Transverse colon (tissue), 4 donors: ENCODE data around the gene PIEZO1. TPM values are rescaled to one million over a fixed set of nuclear protein-coding genes. Genes with fewer than 3 reads are reported as not detected.
A peak's percentile ranks its signal among the peaks of the same experiment; 100 is the strongest.

ENCODE experiments used
- DNase-seq: peaks from one replicate; pipeline ENCODE4 v3.0.0-alpha.2; 2019
- H3K27ac ChIP-seq, 4 donors: fragments of 200-600 bp; sonication (generic); 2 replicates each; pipeline ENCODE4 v1.5.1; 2016 to 2018; ENCODE audit warnings: inconsistent platforms in 4 of 4
- H3K27me3 ChIP-seq: fragments of 200-600 bp; sonication (generic); 2 replicates; pipeline ENCODE4 v1.5.1; 2017; ENCODE audit warnings: inconsistent platforms
- H3K36me3 ChIP-seq, 4 donors: fragments of 200-600 bp; sonication (generic); 2 replicates each; pipeline ENCODE4 v1.5.1; 2017 to 2019; ENCODE audit warnings: inconsistent platforms in 4 of 4
- H3K4me1 ChIP-seq, 4 donors: fragments of 200-600 bp; sonication (generic); 2 replicates each; pipeline ENCODE4 v1.5.1; 2017 to 2020; ENCODE audit warnings: inconsistent platforms in 4 of 4
- H3K4me3 ChIP-seq, 4 donors: fragments of 200-600 bp; sonication (generic); 1 replicate in 1 of 4; 2 replicates in 3 of 4; pipeline versions ENCODE4 v1.5.1 to v1.6.1; 2017 to 2019; ENCODE audit warnings: inconsistent platforms in 4 of 4
- H3K9me3 ChIP-seq, 2 donors: fragments of 200-600 bp; sonication (generic); 2 replicates each; pipeline ENCODE4 v1.5.1; 2017 to 2019; ENCODE audit warnings: inconsistent platforms in 2 of 2
- EP300 ChIP-seq: sonication (generic); formaldehyde crosslinking; IDR thresholded peaks from one replicate; pipeline ENCODE4 v1.6.1; 2017; ENCODE audit warnings: antibody characterized with exemption, low read depth
- POLR2A ChIP-seq: fragments of 450-650 bp; IDR thresholded peaks from one replicate; pipeline ENCODE4 v1.6.1; 2016; ENCODE audit warnings: antibody characterized with exemption, mild to moderate bottlenecking, moderate library complexity
- POLR2AphosphoS5 ChIP-seq, 3 donors: sonication (generic); formaldehyde crosslinking; IDR thresholded peaks; one replicate each; pipeline ENCODE4 v1.6.1; 2016; ENCODE audit warnings: antibody characterized with exemption in 3 of 3
- WGBS, 2 donors: methylation state at CpG; one replicate each; pipeline ENCODE4 v1.1.5; 2018; ENCODE audit warnings: low coverage in 1 of 2; 5-methylcytosine and 5-hydroxymethylcytosine counted together
- in situ Hi-C, 4 donors: fragments of 200-750 bp; cut with MboI; loops; one replicate each; pipeline versions ENCODE4 v1.15.0 to v1.15.1; 2017; ENCODE audit warnings: low sequenced_read_pairs in 3 of 4, low pct_ligation_motif_present in 1 of 4, low pct_unique_long_range_greater_than_20kb in 1 of 4
- intact Hi-C: fragments of 100-400 bp; cut with DNase I; formaldehyde crosslinking; loops from one replicate; pipeline ENCODE4 v1.15.1; 2023; ENCODE audit warnings: low total_unique reads
- total RNA-seq, 4 donors: library from RNA; depleted of rRNA; stranded (reverse); fragments of >200 nt; gene quantifications; one replicate each; pipeline ENCODE4 v1.1.0, GENCODE V29; 2016
- TF ChIP-seq, protein P1 (sequence below), 5 experiments: fragments of 200-600 bp in 3 of 5; fragments of 450-650 bp in 2 of 5; sonication (generic) in 3 of 5; IDR thresholded peaks; 1 replicate in 2 of 5; 2 replicates in 3 of 5; pipeline ENCODE4 v1.5.1; 2016 to 2017; ENCODE audit warnings: antibody characterized with exemption in 5 of 5, inconsistent platforms in 3 of 5, mild to moderate bottlenecking in 2 of 5, moderate library complexity in 1 of 5

PIEZO1 gene
- total RNA-seq, 4 donors from 2014 or later = 133 to 546 (median 179) TPM

GRCh38 chr16:88706229-88706964 lies 78.6 kb downstream of the PIEZO1 start, which contains the start of the genes CTU2 and RNF166:
CTU2 (plus strand) TSS chr16:88706503; CDS start chr16:88706531, 28 bp downstream.
RNF166 (minus strand) TSS chr16:88706408; CDS start chr16:88706325, 83 bp downstream.
- Histone ChIP-seq H3K4me1 (peaks cover 20 to 36% (median 28%) of the 10 kb centered on the region in 4 donors), H3K27ac (peak within 1 kb of the TSS; percentile 85 to 88 (median 86))

GRCh38 chr16:88705801-88706228 lies 79.2 kb downstream of the PIEZO1 start:
- TF ChIP-seq EP300 = no peak
- TF ChIP-seq, protein P1, sequence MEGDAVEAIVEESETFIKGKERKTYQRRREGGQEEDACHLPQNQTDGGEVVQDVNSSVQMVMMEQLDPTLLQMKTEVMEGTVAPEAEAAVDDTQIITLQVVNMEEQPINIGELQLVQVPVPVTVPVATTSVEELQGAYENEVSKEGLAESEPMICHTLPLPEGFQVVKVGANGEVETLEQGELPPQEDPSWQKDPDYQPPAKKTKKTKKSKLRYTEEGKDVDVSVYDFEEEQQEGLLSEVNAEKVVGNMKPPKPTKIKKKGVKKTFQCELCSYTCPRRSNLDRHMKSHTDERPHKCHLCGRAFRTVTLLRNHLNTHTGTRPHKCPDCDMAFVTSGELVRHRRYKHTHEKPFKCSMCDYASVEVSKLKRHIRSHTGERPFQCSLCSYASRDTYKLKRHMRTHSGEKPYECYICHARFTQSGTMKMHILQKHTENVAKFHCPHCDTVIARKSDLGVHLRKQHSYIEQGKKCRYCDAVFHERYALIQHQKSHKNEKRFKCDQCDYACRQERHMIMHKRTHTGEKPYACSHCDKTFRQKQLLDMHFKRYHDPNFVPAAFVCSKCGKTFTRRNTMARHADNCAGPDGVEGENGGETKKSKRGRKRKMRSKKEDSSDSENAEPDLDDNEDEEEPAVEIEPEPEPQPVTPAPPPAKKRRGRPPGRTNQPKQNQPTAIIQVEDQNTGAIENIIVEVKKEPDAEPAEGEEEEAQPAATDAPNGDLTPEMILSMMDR (IDR thresholded peaks at IDR 0.05) = no peak
- TF ChIP-seq POLR2AphosphoS5 (IDR thresholded peaks at IDR 0.05) = no peak
- TF ChIP-seq POLR2A = no peak
- WGBS, 2 donors = 1% methylated on average over 12 of the region's 57 CpGs; no CpG with 5 or more reads in 1 of the 2 donors
- Histone ChIP-seq H3K4me1 (peaks cover 20 to 36% (median 31%) of the 10 kb centered on the region in 4 donors), H3K27ac (peak overlapping the region; percentile 85 to 88 (median 86)), H3K4me3 (peak overlapping the region; percentile 80 to 96 (median 92)), H3K9me3 (no peaks in the 10 kb centered on the region), H3K27me3 (no peaks in the 10 kb centered on the region), H3K36me3 (no peaks in the 10 kb centered on the region)
- in situ Hi-C loops = no loop called here
- peak; percentile 39 for DNase-seq
- intact Hi-C loops = no loop called here

More at GRCh38 chr16:88706229-88706964, 78.6 kb downstream of the PIEZO1 start, which contains the start of the genes CTU2 and RNF166:
- intact Hi-C loops (no loop called here), in situ Hi-C loops (no loop called here)
- TF ChIP-seq, protein P1 (IDR thresholded peaks at IDR 0.05) = peak in 1 of 5 experiments; percentile 9
- TF ChIP-seq EP300 (no peak), POLR2A (peak; percentile 43), POLR2AphosphoS5 (IDR thresholded peaks at IDR 0.05) (peak; percentile 69 to 87 (median 81))
- Histone ChIP-seq H3K27me3 (no peaks in the 10 kb centered on the region), H3K36me3 (no peaks in the 10 kb centered on the region), H3K4me3 (peak within 1 kb of the TSS; percentile 80 to 96 (median 92)), H3K9me3 (no peaks in the 10 kb centered on the region)
- peak; percentile 93 for DNase-seq
- 0% methylated on average over 52 of the region's 86 CpGs; no CpG with 5 or more reads in 1 of the 2 donors for WGBS, 2 donors

- H3K4me1 ChIP-seq = peaks cover 20 to 41% (median 33%) of the 10 kb centered on the region in 4 donors
- intact Hi-C loops (no loop called here), in situ Hi-C loops (no loop called here)
- no peaks in the 10 kb centered on the region for H3K9me3 ChIP-seq
- 29% methylated on average over 8 of the region's 9 CpGs; no CpG with 5 or more reads in 1 of the 2 donors for WGBS, 2 donors
- DNase-seq = peak; percentile 44
- H3K27me3 ChIP-seq = no peaks in the 10 kb centered on the region
- H3K27ac ChIP-seq = peak overlapping the region; percentile 85 to 88 (median 86)
- no peaks in the 10 kb centered on the region for H3K36me3 ChIP-seq
- peak; percentile 14 for TF ChIP-seq POLR2A
- no peak for TF ChIP-seq EP300
- peak overlapping the region; percentile 53 to 96 (median 84) for H3K4me3 ChIP-seq
These were observed 79.8 kb downstream of the PIEZO1 start for GRCh38 chr16:88705076-88705684.

GRCh38 chr16:88703486-88704309 lies 81.3 kb downstream of the PIEZO1 start:
- in situ Hi-C loops (no loop called here), intact Hi-C loops (no loop called here)
- TF ChIP-seq EP300 (no peak), POLR2AphosphoS5 (IDR thresholded peaks at IDR 0.05) (peak in 1 of 3 donors; percentile 34), POLR2A (peak; percentile 44)
- TF ChIP-seq, protein P1 (IDR thresholded peaks at IDR 0.05) = no peak
- Histone ChIP-seq H3K4me1 (peaks cover 20 to 46% (median 33%) of the 10 kb centered on the region in 4 donors), H3K9me3 (no peaks in the 10 kb centered on the region), H3K36me3 (no peaks in the 10 kb centered on the region), H3K27me3 (no peaks in the 10 kb centered on the region), H3K27ac (peak overlapping the region; percentile 85 to 88 (median 86)), H3K4me3 (peak overlapping the region in 2 of 4 donors; percentile 22)
- WGBS, 2 donors = 74% methylated on average over 17 of the region's 26 CpGs; no CpG with 5 or more reads in 1 of the 2 donors
- peak; percentile 62 for DNase-seq
